Measurements from ENCODE around the gene ADCY1. TPM values are rescaled to one million over a fixed set of nuclear protein-coding genes. Genes with fewer than 3 reads are reported as not detected.

Gene ADCY1
- total RNA-seq, 2 experiments from 2014 or later, result 0.02 to 0.07 TPM

- DNase-seq, result no peak
- Mint-ChIP-seq H3K4me1 (ENCODE audit: low read depth) (no peaks in the 10 kb centered on the region), H3K27me3 (no peaks in the 10 kb centered on the region), H3K9me3 (no peaks in the 10 kb centered on the region), H3K4me3 (no peak overlapping the region), H3K27ac (no peak overlapping the region), H3K36me3 (ENCODE audit: low read depth) (no peaks in the 10 kb centered on the region)
- no peak for TF ChIP-seq CTCF (IDR thresholded peaks at IDR 0.05)
- intact Hi-C loops (cut with micrococcal nuclease), result no loop called here
- POLR2A ChIA-PET, result no interaction called here
- CTCF ChIA-PET, result no interaction called here
- no peak for ATAC-seq
These were observed 83.9 kb downstream of the ADCY1 start for GRCh38 chr7:45657890-45658715.

DNA sequence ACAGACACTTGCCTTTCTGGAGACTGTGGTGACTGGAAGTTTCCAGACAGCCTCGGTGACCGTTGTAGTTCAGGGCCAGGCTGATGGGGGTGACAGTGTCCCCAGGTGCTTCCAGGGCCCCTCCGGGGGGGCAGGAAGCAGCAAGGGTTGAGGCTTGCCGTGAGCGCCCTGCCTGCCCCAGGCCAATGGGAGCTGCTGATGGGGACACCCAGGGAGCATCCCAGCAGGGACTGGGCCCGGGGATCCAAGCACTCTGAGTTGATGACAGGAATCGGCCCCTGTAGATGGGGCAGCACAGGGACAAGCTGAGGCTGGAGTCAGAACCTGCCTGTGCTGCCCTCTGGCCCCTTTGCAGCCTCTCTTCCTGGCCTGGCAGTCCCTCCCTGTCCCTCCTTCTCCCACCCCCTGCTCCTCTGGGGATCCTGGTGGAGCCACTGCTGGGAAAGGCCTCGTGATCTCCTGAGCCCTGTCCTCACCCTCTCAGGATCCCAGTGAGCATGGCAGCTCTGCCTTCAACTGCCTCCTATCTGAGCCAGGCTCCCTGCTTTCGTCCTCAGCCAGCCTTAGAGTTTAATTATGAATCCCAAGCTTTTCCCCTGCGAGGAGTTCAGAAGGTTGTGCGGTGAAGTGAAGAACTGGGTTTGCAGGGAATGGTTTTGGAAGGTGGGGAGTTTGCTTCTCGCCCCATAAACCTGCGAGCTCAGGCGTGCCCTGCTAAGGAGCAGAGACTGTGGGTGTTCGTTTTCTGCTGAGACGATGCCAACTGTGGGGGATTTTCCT lies 84.7 kb downstream of the ADCY1 start:
- no peak for TF ChIP-seq CTCF (IDR thresholded peaks at IDR 0.05)
- Mint-ChIP-seq H3K27ac (no peak overlapping the region), H3K4me1 (ENCODE audit: low read depth) (no peaks in the 10 kb centered on the region), H3K4me3 (no peak overlapping the region), H3K36me3 (ENCODE audit: low read depth) (no peaks in the 10 kb centered on the region), H3K27me3 (no peaks in the 10 kb centered on the region), H3K9me3 (no peaks in the 10 kb centered on the region)
- DNase-seq (no peak), ATAC-seq (no peak)
- ChIA-PET CTCF (no interaction called here), POLR2A (no interaction called here)
- intact Hi-C loops (cut with micrococcal nuclease), result no loop called here

- CTCF ChIA-PET, result no interaction called here
- no peaks in the 10 kb centered on the region for H3K27me3 Mint-ChIP-seq
- H3K36me3 Mint-ChIP-seq (ENCODE audit: low read depth), result no peaks in the 10 kb centered on the region
- TF ChIP-seq CTCF (IDR thresholded peaks at IDR 0.05), result no peak
- ATAC-seq (no peak), DNase-seq (no peak)
- intact Hi-C loops (cut with micrococcal nuclease), result no loop called here
- H3K27ac Mint-ChIP-seq, result no peak overlapping the region
- POLR2A ChIA-PET, result no interaction called here
- H3K4me3 Mint-ChIP-seq, result no peak overlapping the region
- no peaks in the 10 kb centered on the region for H3K4me1 Mint-ChIP-seq (ENCODE audit: low read depth)
- no peaks in the 10 kb centered on the region for H3K9me3 Mint-ChIP-seq
These were observed 85.5 kb downstream of the ADCY1 start for GRCh38 chr7:45659496-45660139.

- ChIA-PET CTCF (no interaction called here), POLR2A (no interaction called here)
- no peaks in the 10 kb centered on the region for H3K9me3 Mint-ChIP-seq
- H3K27ac Mint-ChIP-seq, result no peak overlapping the region
- H3K4me3 Mint-ChIP-seq, result no peak overlapping the region
- intact Hi-C loops (cut with micrococcal nuclease), result no loop called here
- DNase-seq (no peak), ATAC-seq (no peak)
- H3K4me1 Mint-ChIP-seq (ENCODE audit: low read depth), result no peaks in the 10 kb centered on the region
- TF ChIP-seq CTCF (IDR thresholded peaks at IDR 0.05), result no peak
- no peaks in the 10 kb centered on the region for H3K36me3 Mint-ChIP-seq (ENCODE audit: low read depth)
- no peaks in the 10 kb centered on the region for H3K27me3 Mint-ChIP-seq
These were observed 86.2 kb downstream of the ADCY1 start for GRCh38 chr7:45660201-45660900.
